Calu3 (cell line): ENCODE results near the gene TSPAN12. TPM values are rescaled to one million over a fixed set of nuclear protein-coding genes. Genes with fewer than 3 reads are reported as not detected.

Experiments used
- BruUV-seq: library from RNA; stranded (reverse); fragments of 400-500 nt; replicated peaks from 2 replicates; lab custom pipeline; 2021; lab: Mats Ljungman, UMichigan
- CTCF ChIA-PET: fragments of 300-600 bp; sonication (Branson Sonifier 250); formaldehyde crosslinking; loops from one replicate; lab custom pipeline; 2022; ENCODE audit warnings: antibody characterized with exemption; lab: Charles Lee
- DNase-seq: peaks from one replicate; pipeline ENCODE4 v3.0.0; 2022
- H3K27ac Mint-ChIP-seq: one replicate; pipeline ENCODE4 v1.8.0; 2022; ENCODE audit warnings: mixed read lengths; ENCODE audit not compliant: unreplicated experiment
- H3K27me3 Mint-ChIP-seq: one replicate; pipeline ENCODE4 v1.8.0; 2022; ENCODE audit warnings: mixed read lengths; ENCODE audit not compliant: unreplicated experiment
- H3K36me3 Mint-ChIP-seq: one replicate; pipeline ENCODE4 v1.8.0; 2022; ENCODE audit warnings: mild to moderate bottlenecking, moderate library complexity, mixed read lengths; ENCODE audit not compliant: insufficient read depth, unreplicated experiment
- H3K4me1 Mint-ChIP-seq: one replicate; pipeline ENCODE4 v1.8.0; 2022; ENCODE audit warnings: mild to moderate bottlenecking, low read depth, mixed read lengths; ENCODE audit not compliant: unreplicated experiment
- H3K4me3 Mint-ChIP-seq: one replicate; pipeline ENCODE4 v1.8.0; 2022; ENCODE audit warnings: mild to moderate bottlenecking, low read depth, moderate library complexity, mixed read lengths; ENCODE audit not compliant: unreplicated experiment
- H3K9me3 Mint-ChIP-seq: one replicate; pipeline ENCODE4 v1.8.0; 2022; ENCODE audit warnings: low read depth, mixed read lengths; ENCODE audit not compliant: unreplicated experiment
- intact Hi-C: fragments of 100-400 bp; cut with micrococcal nuclease; formaldehyde crosslinking; loops from one replicate; pipeline ENCODE4 v1.10.0; 2022; ENCODE audit not compliant: unreplicated experiment
- total RNA-seq: library from RNA; stranded (reverse); gene quantifications from 2 replicates; pipeline ENCODE4 v1.2.3, GENCODE V29; 2022
- TF ChIP-seq, protein P1 (sequence below): fragments of 200-600 bp; IDR thresholded peaks from one replicate; pipeline ENCODE4 v1.8.0; 2022; ENCODE audit warnings: antibody characterized with exemption; ENCODE audit not compliant: unreplicated experiment

The TSPAN12 gene
- total RNA-seq, 1 experiment from 2014 or later: 14.6 TPM

DNA sequence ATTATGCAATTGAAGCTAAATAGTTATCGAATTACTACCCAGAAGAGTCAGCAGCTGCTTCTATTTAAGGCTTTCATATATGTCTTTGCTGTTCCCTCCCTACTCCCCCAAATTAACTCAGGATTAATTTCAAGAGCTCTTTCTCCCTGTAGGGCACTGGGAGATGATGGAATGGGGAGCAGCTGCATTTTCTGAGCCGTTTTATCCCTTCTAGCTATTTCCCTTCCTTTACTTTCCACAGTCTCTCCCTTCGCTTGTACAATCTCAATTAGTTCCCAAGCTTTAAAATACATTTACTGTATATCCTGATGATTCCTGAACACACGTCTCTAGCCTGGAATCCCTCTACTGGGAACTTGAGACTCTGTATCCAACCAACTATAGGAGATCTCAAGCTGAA, 19.8 kb upstream of the TSPAN12 start:
- BruUV-seq: no TSS peak
- Mint-ChIP-seq H3K4me1 (peaks cover 9% of the 10 kb centered on the region), H3K4me3 (no peak overlapping the region), H3K27ac (no peak overlapping the region), H3K36me3 (no peaks in the 10 kb centered on the region), H3K9me3 (peaks cover 3% of the 10 kb centered on the region), H3K27me3 (no peaks in the 10 kb centered on the region)
- intact Hi-C loops: no loop called here
- TF ChIP-seq, protein P1, sequence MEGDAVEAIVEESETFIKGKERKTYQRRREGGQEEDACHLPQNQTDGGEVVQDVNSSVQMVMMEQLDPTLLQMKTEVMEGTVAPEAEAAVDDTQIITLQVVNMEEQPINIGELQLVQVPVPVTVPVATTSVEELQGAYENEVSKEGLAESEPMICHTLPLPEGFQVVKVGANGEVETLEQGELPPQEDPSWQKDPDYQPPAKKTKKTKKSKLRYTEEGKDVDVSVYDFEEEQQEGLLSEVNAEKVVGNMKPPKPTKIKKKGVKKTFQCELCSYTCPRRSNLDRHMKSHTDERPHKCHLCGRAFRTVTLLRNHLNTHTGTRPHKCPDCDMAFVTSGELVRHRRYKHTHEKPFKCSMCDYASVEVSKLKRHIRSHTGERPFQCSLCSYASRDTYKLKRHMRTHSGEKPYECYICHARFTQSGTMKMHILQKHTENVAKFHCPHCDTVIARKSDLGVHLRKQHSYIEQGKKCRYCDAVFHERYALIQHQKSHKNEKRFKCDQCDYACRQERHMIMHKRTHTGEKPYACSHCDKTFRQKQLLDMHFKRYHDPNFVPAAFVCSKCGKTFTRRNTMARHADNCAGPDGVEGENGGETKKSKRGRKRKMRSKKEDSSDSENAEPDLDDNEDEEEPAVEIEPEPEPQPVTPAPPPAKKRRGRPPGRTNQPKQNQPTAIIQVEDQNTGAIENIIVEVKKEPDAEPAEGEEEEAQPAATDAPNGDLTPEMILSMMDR: no peak
- CTCF ChIA-PET: no interaction called here
- no peak for DNase-seq

DNA sequence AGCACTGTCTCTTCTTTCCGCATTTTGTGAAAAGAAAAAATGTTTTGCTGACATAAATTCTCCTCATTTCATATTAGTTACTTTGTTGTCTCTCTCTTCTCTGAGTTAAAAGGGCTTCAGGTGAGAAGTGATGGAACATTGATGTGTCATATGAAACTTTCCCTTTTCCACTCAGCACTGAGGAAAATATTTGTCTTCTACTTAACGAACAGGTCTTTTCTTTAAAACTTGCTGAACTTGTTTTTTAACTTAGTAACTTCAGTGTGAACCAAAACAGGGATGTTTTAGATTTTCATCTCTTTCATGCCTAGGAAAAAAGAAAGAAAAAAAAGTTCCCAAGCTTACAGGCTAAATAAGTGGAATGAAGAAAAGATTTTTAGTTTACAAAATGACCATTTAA, 19.0 kb upstream of the TSPAN12 start:
- Mint-ChIP-seq H3K9me3 (peaks cover 3% of the 10 kb centered on the region), H3K36me3 (no peaks in the 10 kb centered on the region), H3K4me3 (no peak overlapping the region), H3K4me1 (peaks cover 9% of the 10 kb centered on the region), H3K27ac (no peak overlapping the region), H3K27me3 (no peaks in the 10 kb centered on the region)
- TF ChIP-seq, protein P1: no peak
- intact Hi-C loops: no loop called here
- CTCF ChIA-PET: no interaction called here
- no TSS peak for BruUV-seq
- no peak for DNase-seq

DNA sequence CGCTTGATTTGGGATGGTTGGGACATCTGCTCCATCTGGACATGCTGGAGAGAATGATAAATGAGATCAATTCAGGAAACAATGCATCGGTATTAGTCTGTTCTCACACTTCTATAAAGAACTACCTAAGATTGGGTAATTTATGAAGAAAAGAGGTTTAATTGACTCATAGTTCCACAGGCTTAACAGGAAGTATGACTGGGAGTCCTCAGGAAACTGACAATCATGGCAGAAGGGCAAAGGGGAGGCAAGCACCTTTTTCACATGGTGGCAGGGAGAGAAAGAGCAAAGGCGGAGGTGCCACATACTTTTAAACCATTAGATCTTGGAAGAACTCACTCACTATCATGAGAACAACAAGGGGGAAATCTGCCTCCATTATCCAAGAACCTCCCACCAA, 16.8 kb upstream of the TSPAN12 start:
- DNase-seq: no peak
- CTCF ChIA-PET: no interaction called here
- Mint-ChIP-seq H3K36me3 (no peaks in the 10 kb centered on the region), H3K4me3 (no peak overlapping the region), H3K9me3 (peaks cover 3% of the 10 kb centered on the region), H3K27ac (no peak overlapping the region), H3K4me1 (peaks cover 9% of the 10 kb centered on the region), H3K27me3 (no peaks in the 10 kb centered on the region)
- TF ChIP-seq, protein P1: no peak
- no TSS peak for BruUV-seq
- intact Hi-C loops: no loop called here

DNA sequence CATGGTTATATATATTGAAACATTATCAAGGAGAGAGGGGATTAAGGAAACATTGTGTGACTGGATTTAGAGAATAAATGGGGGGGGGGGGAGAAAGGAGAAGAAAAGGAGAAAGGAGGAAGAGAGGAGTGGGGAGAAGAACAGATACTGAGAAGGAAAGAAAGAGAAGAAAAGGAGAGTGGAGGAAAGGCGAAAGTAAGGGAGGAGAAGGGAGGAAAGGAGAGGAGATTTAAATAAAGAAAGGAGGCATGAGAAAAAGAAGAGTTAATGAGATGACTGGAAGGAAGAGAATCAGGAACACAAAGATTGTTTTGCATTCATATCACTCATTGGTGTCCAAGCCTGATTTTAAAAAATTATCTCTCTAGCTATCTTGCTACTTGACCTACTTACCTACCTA, 16.1 kb upstream of the TSPAN12 start:
- Mint-ChIP-seq H3K4me3 (no peak overlapping the region), H3K27me3 (no peaks in the 10 kb centered on the region), H3K36me3 (no peaks in the 10 kb centered on the region), H3K4me1 (peaks cover 9% of the 10 kb centered on the region), H3K9me3 (peaks cover 3% of the 10 kb centered on the region), H3K27ac (no peak overlapping the region)
- DNase-seq: no peak
- no TSS peak for BruUV-seq
- CTCF ChIA-PET: no interaction called here
- TF ChIP-seq, protein P1: no peak
- intact Hi-C loops: no loop called here
